Common myeloid progenitor, CD34-positive (primary cell): Measurements from ENCODE around the gene ABHD12.

Source experiments
- CTCF ChIA-PET: fragments of 350-600 bp; sonication (Branson Sonifier 250); formaldehyde crosslinking; loops from one replicate; lab custom pipeline; 2021; ENCODE audit warnings: antibody characterized with exemption; lab: Charles Lee
- POLR2A ChIA-PET: fragments of 350-600 bp; sonication (Branson Sonifier 250); formaldehyde crosslinking; loops from one replicate; lab custom pipeline; 2021; ENCODE audit warnings: antibody characterized with exemption; lab: Charles Lee
- DNase-seq, 3 donors: peaks; one replicate each; pipeline versions ENCODE4 v3.0.0 to v3.0.0-alpha.2; 2013
- H3K27ac ChIP-seq, 2 experiments: 1 replicate in 1 of 2; 2 replicates in 1 of 2; pipeline ENCODE4 v1.7.0; 2013; ENCODE audit warnings: inconsistent platforms in 2 of 2, low read length in 2 of 2, mild to moderate bottlenecking in 2 of 2, low read depth in 1 of 2, moderate library complexity in 1 of 2; ENCODE audit not compliant: severe bottlenecking in 2 of 2, insufficient read depth in 1 of 2, poor library complexity in 1 of 2
- H3K27me3 ChIP-seq, 5 experiments: replicated peaks in 2 of 5; 1 replicate in 3 of 5; 2 replicates in 2 of 5; pipeline versions ENCODE4 v1.6.1 to v1.7.0; 2013; ENCODE audit warnings: low read length in 4 of 5, mild to moderate bottlenecking in 2 of 5, moderate library complexity in 2 of 5, inconsistent platforms in 1 of 5; ENCODE audit not compliant: insufficient read depth in 5 of 5, control insufficient read depth in 4 of 5
- H3K36me3 ChIP-seq, 4 experiments: 1 replicate in 2 of 4; 2 replicates in 2 of 4; pipeline versions ENCODE4 v1.6.1 to v1.7.0; 2013; ENCODE audit warnings: low read length in 3 of 4, control low read depth in 1 of 4, mild to moderate bottlenecking in 1 of 4; ENCODE audit not compliant: control insufficient read depth in 4 of 4, insufficient read depth in 4 of 4
- H3K4me1 ChIP-seq, 4 experiments: 1 replicate in 3 of 4; 2 replicates in 1 of 4; pipeline versions ENCODE4 v1.6.1 to v1.7.1; 2013; ENCODE audit warnings: low read length in 3 of 4, mild to moderate bottlenecking in 3 of 4, control low read depth in 1 of 4, inconsistent platforms in 1 of 4, moderate library complexity in 1 of 4; ENCODE audit not compliant: control insufficient read depth in 4 of 4, insufficient read depth in 4 of 4; ENCODE audit errors: control extremely low read depth in 1 of 4
- H3K4me3 ChIP-seq, 7 experiments: 1 replicate in 4 of 7; 2 replicates in 3 of 7; pipeline versions ENCODE4 v1.5.1 to v1.7.0; 2013; ENCODE audit warnings: mild to moderate bottlenecking in 7 of 7, low read length in 6 of 7, moderate library complexity in 6 of 7, inconsistent platforms in 2 of 7, low read depth in 2 of 7, control low read depth in 1 of 7; ENCODE audit not compliant: insufficient read depth in 4 of 7, control insufficient read depth in 1 of 7; ENCODE audit errors: extremely low read depth in 1 of 7
- H3K9me3 ChIP-seq, 5 experiments: 1 replicate in 4 of 5; 2 replicates in 1 of 5; pipeline versions ENCODE4 v1.6.1 to v1.7.1; 2013; ENCODE audit warnings: low read length in 4 of 5, mild to moderate bottlenecking in 2 of 5, inconsistent platforms in 1 of 5, low read depth in 1 of 5, moderate library complexity in 1 of 5; ENCODE audit not compliant: control insufficient read depth in 4 of 5, insufficient read depth in 2 of 5; ENCODE audit errors: control extremely low read depth in 1 of 5
- WGBS: methylation state at CpG from one replicate; pipeline ENCODE4 v1.1.5; 2013; ENCODE audit not compliant: insufficient coverage; 5-methylcytosine and 5-hydroxymethylcytosine counted together

The ABHD12 gene

GRCh38 chr20:25308671-25309394, 81.8 kb downstream of the ABHD12 start:
- Histone ChIP-seq H3K9me3 (no peaks in the 10 kb centered on the region), H3K36me3 (peaks cover 0 to 24% (median 12%) of the 10 kb centered on the region in 4 experiments), H3K4me1 (peaks cover 5 to 20% (median 13%) of the 10 kb centered on the region in 4 experiments), H3K4me3 (no peak overlapping the region), H3K27ac (no peak overlapping the region), H3K27me3 (no peaks in the 10 kb centered on the region)
- 95% methylated on average over 14 of the region's 17 CpGs for WGBS
- ChIA-PET POLR2A (no interaction called here), CTCF (interaction anchor here (0.6 to 1.4 kb wide), 5 partner anchors 10 to 96 kb away, joined by 3 to 4 read pairs (median 3); no protein-coding TSS in a partner anchor)
- no peak for DNase-seq

- POLR2A ChIA-PET: no interaction called here
These were observed 82.5 kb downstream of the ABHD12 start for GRCh38 chr20:25308083-25308491.

DNA sequence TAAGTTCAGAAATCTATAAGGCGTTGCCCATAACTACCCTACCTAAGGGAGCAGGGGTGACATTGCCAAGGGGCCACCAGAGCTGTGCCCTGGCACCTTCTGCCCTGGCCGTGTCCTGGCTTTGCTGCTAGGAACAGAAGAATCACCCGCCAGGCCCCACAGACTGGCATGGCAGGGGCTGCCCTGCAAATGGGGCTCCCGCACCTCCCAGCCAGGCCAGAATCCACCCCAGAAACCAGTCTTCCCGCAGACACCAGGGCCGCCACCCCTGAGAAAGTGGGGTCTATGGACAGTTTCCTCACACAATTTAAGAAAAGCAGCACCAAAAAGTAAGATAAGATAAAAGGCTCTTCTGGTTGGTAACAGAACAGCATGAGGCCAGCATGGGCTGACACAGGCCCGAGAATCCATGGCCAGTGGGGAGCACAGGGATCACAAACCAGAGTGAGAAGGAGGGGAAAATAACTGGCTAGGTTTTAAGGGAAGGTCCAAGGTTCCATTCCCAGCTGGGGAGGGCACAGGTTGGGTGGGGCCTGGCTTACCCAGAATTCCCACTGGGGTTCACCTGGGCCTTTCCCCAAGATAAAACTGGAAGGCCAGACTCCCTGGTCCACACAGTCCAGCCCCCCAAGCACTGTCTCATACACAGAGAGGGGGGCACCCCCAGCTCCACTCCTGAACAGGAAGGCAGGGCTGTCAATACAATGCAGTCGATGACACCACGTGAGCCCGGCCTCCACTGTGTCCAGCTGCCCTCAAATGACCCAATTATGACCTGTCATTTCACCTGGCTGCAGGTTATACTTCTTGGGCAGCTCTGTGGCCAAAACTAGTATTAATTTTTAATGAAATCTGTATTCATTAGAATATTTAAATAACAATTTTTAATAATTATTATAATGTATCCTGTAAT, 83.4 kb downstream of the ABHD12 start:
- no peak for DNase-seq
- WGBS: 98% methylated on average over 5 of the region's 10 CpGs
- ChIA-PET POLR2A (no interaction called here), CTCF (interaction anchor here (0.9 to 1.6 kb wide), 3 partner anchors 8 to 14 kb away, joined by 3 to 9 read pairs (median 4); no protein-coding TSS in a partner anchor)
- no peaks in the 10 kb centered on the region for H3K9me3 ChIP-seq
- peaks cover 0 to 32% (median 23%) of the 10 kb centered on the region in 4 experiments for H3K36me3 ChIP-seq
- no peak overlapping the region for H3K4me3 ChIP-seq
- H3K27me3 ChIP-seq: no peaks in the 10 kb centered on the region
- H3K27ac ChIP-seq: no peak overlapping the region
- peaks cover 5 to 20% (median 13%) of the 10 kb centered on the region in 4 experiments for H3K4me1 ChIP-seq

More at GRCh38 chr20:25308083-25308491, 82.5 kb downstream of the ABHD12 start:
- Histone ChIP-seq H3K27me3 (no peaks in the 10 kb centered on the region), H3K36me3 (peaks cover 0 to 28% (median 16%) of the 10 kb centered on the region in 4 experiments), H3K4me3 (no peak overlapping the region), H3K27ac (no peak overlapping the region), H3K9me3 (no peaks in the 10 kb centered on the region), H3K4me1 (peaks cover 5 to 20% (median 13%) of the 10 kb centered on the region in 4 experiments)
- 93% methylated on average over 13 of the region's 13 CpGs for WGBS
- DNase-seq: no peak
- CTCF ChIA-PET: interaction anchor here (0.6 to 1.3 kb wide), 4 partner anchors 9 to 97 kb away, joined by 3 to 4 read pairs (median 3); no protein-coding TSS in a partner anchor

DNA sequence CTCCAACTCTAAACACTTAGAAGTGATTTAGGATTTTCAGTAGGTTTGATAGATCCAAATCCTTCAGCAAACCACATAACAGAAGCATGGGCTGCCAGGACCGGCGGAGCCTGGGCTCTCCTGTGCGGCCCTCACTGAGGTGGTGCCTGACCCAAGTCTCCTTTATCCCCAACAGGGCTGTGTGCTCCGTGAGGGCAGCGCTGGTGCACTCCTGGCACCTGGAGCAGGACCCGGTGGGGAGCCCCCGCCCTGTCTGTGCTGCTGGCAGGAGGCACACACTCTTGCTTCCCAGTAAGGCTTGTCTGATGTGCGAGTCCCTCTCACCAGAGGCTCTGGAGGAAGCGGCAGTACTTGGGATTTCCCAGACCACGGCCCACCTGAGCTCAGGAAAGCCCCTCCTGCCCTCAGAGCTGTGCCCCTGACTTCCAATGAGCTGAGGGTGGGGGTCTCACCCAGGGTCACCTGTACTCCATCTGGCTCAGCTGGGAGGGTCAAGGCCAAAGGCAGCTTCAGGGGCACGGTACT, 86.5 kb downstream of the ABHD12 start:
- peaks cover 0 to 55% (median 32%) of the 10 kb centered on the region in 4 experiments for H3K36me3 ChIP-seq

DNA sequence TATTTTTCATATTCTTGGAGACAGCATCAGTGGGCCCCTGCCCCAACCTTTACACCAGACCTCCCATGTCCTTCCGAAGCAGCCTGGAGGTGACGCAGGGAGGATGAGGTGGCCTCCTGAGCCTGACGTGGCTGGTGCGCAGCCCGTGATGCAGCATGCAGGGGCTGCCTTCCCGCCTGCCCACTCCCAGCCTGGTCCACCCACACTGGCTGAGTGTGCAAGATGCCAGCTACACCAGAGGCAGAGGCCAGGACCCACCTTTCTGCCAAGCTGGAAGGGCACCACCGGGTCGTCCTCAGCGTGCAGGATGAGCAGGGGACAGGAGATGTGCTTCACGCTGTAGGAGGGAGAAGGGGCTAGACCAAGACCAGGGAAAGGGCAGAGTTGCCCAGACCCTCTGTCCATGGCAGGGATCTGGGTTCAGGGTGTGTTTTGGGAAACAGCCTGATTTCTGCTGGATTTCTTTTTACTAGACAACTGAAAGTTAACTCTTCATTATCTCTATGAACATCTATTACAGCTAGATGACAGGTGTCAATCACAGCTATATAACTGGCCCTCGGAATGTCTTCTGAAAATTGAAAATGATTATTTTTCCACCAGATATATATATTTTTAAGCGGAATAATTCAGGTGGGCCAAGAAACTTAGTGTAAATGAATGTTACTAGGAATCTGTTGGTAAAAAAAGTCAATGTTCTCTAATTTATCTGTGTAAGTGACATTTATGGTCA, 87.2 kb downstream of the ABHD12 start:
- Histone ChIP-seq H3K4me3 (no peak overlapping the region), H3K27me3 (no peaks in the 10 kb centered on the region), H3K9me3 (no peaks in the 10 kb centered on the region), H3K4me1 (peaks cover 0 to 2% (median 0%) of the 10 kb centered on the region in 4 experiments), H3K27ac (no peak overlapping the region), H3K36me3 (peaks cover 2 to 56% (median 32%) of the 10 kb centered on the region in 4 experiments)
- ChIA-PET POLR2A (no interaction called here), CTCF (no interaction called here)
- 100% methylated on average over 7 of the region's 12 CpGs for WGBS
- no peak for DNase-seq

More for the DNA sequence above, 86.5 kb downstream of the ABHD12 start:
- DNase-seq: no peak
- ChIA-PET POLR2A (no interaction called here), CTCF (no interaction called here)
- no peak overlapping the region for H3K4me3 ChIP-seq
- H3K27ac ChIP-seq: no peak overlapping the region
- peaks cover 0 to 2% (median 0%) of the 10 kb centered on the region in 4 experiments for H3K4me1 ChIP-seq
- no peaks in the 10 kb centered on the region for H3K9me3 ChIP-seq
- no peaks in the 10 kb centered on the region for H3K27me3 ChIP-seq
- WGBS: 100% methylated on average over 6 of the region's 11 CpGs

GRCh38 chr20:25302596-25302995, 88.0 kb downstream of the ABHD12 start:
- 100% methylated on average over 4 of the region's 6 CpGs for WGBS
- H3K9me3 ChIP-seq: no peaks in the 10 kb centered on the region
- ChIA-PET CTCF (interaction anchor here (1.0 to 1.5 kb wide), 4 partner anchors 15 to 97 kb away, joined by 3 to 4 read pairs (median 4); no protein-coding TSS in a partner anchor), POLR2A (no interaction called here)
- no peak overlapping the region for H3K27ac ChIP-seq
- H3K36me3 ChIP-seq: peaks cover 2 to 55% (median 31%) of the 10 kb centered on the region in 4 experiments
- no peak overlapping the region for H3K4me3 ChIP-seq
- no peak for DNase-seq
- no peaks in the 10 kb centered on the region for H3K27me3 ChIP-seq
- no peaks in the 10 kb centered on the region for H3K4me1 ChIP-seq
